GM21717 (cell line): ENCODE data around the gene PDZK1.
"Not testable (repeated sequence)": the region's sequence is repeated elsewhere in the genome, so short reads cannot be mapped to it uniquely, and the experiment has no call there.

Experiments
- ATAC-seq: cut with Tn5 transposase; IDR thresholded peaks from one replicate; pipeline ENCODE4 v1.9.1; 2021; ENCODE audit warnings: mild to moderate bottlenecking, moderate library complexity; ENCODE audit not compliant: unreplicated experiment

PDZK1 gene

GRCh38 chr1:145707183-145707867, at the start of gene PDZK1:
TSS of gene PDZK1 (minus strand) at chr1:145707368. CDS start at chr1:145688021, 19,347 bp downstream.
- ATAC-seq: no peak

- ATAC-seq: no peak
These were observed 44.4 kb upstream of the PDZK1 start for GRCh38 chr1:145751491-145752037.

- no peak for ATAC-seq
These were observed 43.3 kb upstream of the PDZK1 start for GRCh38 chr1:145750426-145750825.

GRCh38 chr1:145747398-145748247, 40.5 kb upstream of the PDZK1 start:
- ATAC-seq: no peak

GRCh38 chr1:145740269-145740668, 33.1 kb upstream of the PDZK1 start:
- no peak for ATAC-seq

- ATAC-seq: no peak
These were observed 29.0 kb upstream of the PDZK1 start for GRCh38 chr1:145736191-145736590.

- no peak for ATAC-seq
These were observed 23.7 kb upstream of the PDZK1 start for GRCh38 chr1:145730900-145731299.

GRCh38 chr1:145730467-145730866, 23.3 kb upstream of the PDZK1 start:
- ATAC-seq: no peak

- ATAC-seq: no peak
These were observed 22.7 kb upstream of the PDZK1 start for GRCh38 chr1:145729666-145730436.

- ATAC-seq: no peak
These were observed 22.0 kb upstream of the PDZK1 start for GRCh38 chr1:145729196-145729595.

- ATAC-seq: not testable (repeated sequence)
These were observed 19.0 kb upstream of the PDZK1 start for GRCh38 chr1:145726193-145726592.

- ATAC-seq: no peak
These were observed 13.9 kb upstream of the PDZK1 start for GRCh38 chr1:145720878-145721671.

- ATAC-seq: no peak
These were observed 13.3 kb upstream of the PDZK1 start for GRCh38 chr1:145720556-145720877.

GRCh38 chr1:145719230-145720079, 12.3 kb upstream of the PDZK1 start, which contains the start of gene CD160:
TSS of gene CD160 (plus strand) at chr1:145719499. CDS start at chr1:145728328, 8,829 bp downstream.
- no peak for ATAC-seq

- ATAC-seq: not testable (repeated sequence)
These were observed 11.3 kb upstream of the PDZK1 start for GRCh38 chr1:145718465-145718864.

GRCh38 chr1:145717833-145718232, 10.7 kb upstream of the PDZK1 start:
- no peak for ATAC-seq

- no peak for ATAC-seq
These were observed 9.6 kb upstream of the PDZK1 start for GRCh38 chr1:145716641-145717345.

GRCh38 chr1:145714524-145715111, 7.5 kb upstream of the PDZK1 start:
- no peak for ATAC-seq
